Measurements from ENCODE around the gene LRP3. TPM values are rescaled to one million over a fixed set of nuclear protein-coding genes. Genes with fewer than 3 reads are reported as not detected.

Gene LRP3
- total and polyA plus RNA-seq, 2 of the 13 experiments (the other 11 are each of a cell fraction or from before 2014, with no cell fraction given), result 17.6 to 51.6 TPM

GRCh38 chr19:33175886-33176669, 18.1 kb upstream of the LRP3 start (continued):
- TF ChIP-seq GMEB1 (CRISPR knock-in tag; IDR thresholded peaks at IDR 0.05; ENCODE audit: borderline replicate concordance) (no peak), ZNF350 (CRISPR knock-in tag; IDR thresholded peaks at IDR 0.05; ENCODE audit: borderline replicate concordance, low read depth) (no peak), ARNT (IDR thresholded peaks at IDR 0.05) (no peak), ZNF616 (CRISPR knock-in tag; IDR thresholded peaks at IDR 0.05; ENCODE audit: low read depth) (no peak), SKI (IDR thresholded peaks at IDR 0.05; ENCODE audit: partially characterized antibody) (no peak), RFXANK (CRISPR knock-in tag; IDR thresholded peaks at IDR 0.05) (no peak), SRSF4 (IDR thresholded peaks at IDR 0.05; ENCODE audit: low read depth, low read length, poor library complexity, severe bottlenecking) (no peak), REST (IDR thresholded peaks at IDR 0.05; ENCODE audit: borderline replicate concordance in 1 of 2, low read depth in 1 of 2, low read length in 2 of 2) (0 out of 4 replicates have a peak, but pooled peaks of 1 of the 2 experiments have one; percentile 6), ZNF234 (CRISPR knock-in tag; conservative IDR thresholded peaks at IDR 0.05) (0 out of 2 replicates have a peak, but pooled peaks have one; percentile 12), PATZ1 (CRISPR knock-in tag; IDR thresholded peaks at IDR 0.05) (peak; percentile 76), RAD21 (CRISPR knock-in tag; IDR thresholded peaks at IDR 0.05) (0 out of 2 replicates have a peak, but pooled peaks have one; percentile 8), ZBTB7A (CRISPR knock-in tag; IDR thresholded peaks at IDR 0.05) (no peak; the same call in 1 of the 2 replicates), ZNF557 (CRISPR knock-in tag; IDR thresholded peaks at IDR 0.05) (no peak), ZNF766 (CRISPR knock-in tag; IDR thresholded peaks at IDR 0.05; ENCODE audit: borderline replicate concordance) (peak; percentile 4; the same call in 1 of the 2 replicates), MXD4 (CRISPR knock-in tag; IDR thresholded peaks at IDR 0.05) (no peak), ZNF768 (CRISPR knock-in tag; IDR thresholded peaks at IDR 0.05) (no peak), ZBTB38 (CRISPR knock-in tag; IDR thresholded peaks at IDR 0.05) (no peak), TRAFD1 (CRISPR knock-in tag; IDR thresholded peaks at IDR 0.05; ENCODE audit: borderline replicate concordance) (no peak), ZNF431 (CRISPR knock-in tag; IDR thresholded peaks at IDR 0.05; ENCODE audit: borderline replicate concordance, low read depth) (0 out of 2 replicates have a peak, but pooled peaks have one; percentile 10), MED8 (CRISPR knock-in tag; IDR thresholded peaks at IDR 0.05; ENCODE audit: insufficient replicate concordance) (no peak)
